Aorta (tissue), 5 donors: ENCODE results near the gene C20orf204. TPM values are rescaled to one million over a fixed set of nuclear protein-coding genes. Genes with fewer than 3 reads are reported as not detected.

Source experiments
- ATAC-seq: fragments of 200-7000 bp; cut with Tn5 transposase; one replicate; pipeline ENCODE4 v1.9.1; 2022; ENCODE audit warnings: moderate library complexity; ENCODE audit not compliant: low FRiP score
- DNase-seq, 2 donors: peaks; one replicate each; pipeline ENCODE4 v3.0.0-alpha.2; 2020
- H3K27ac ChIP-seq, 2 donors: one replicate each; pipeline ENCODE4 v1.5.1; 2013; ENCODE audit warnings: low read length in 2 of 2, mild to moderate bottlenecking in 2 of 2, moderate library complexity in 2 of 2, control low read depth in 1 of 2, inconsistent platforms in 1 of 2, low read depth in 1 of 2
- H3K27me3 ChIP-seq, 2 donors: one replicate each; pipeline ENCODE4 v1.6.1; 2013; ENCODE audit warnings: control low read depth in 1 of 2, low read length in 1 of 2, mild to moderate bottlenecking in 1 of 2, moderate library complexity in 1 of 2; ENCODE audit not compliant: insufficient read depth in 2 of 2, control insufficient read depth in 1 of 2
- H3K36me3 ChIP-seq, 2 donors: one replicate each; pipeline ENCODE4 v1.6.1; 2013; ENCODE audit warnings: control low read depth in 1 of 2, low read length in 1 of 2, mild to moderate bottlenecking in 1 of 2; ENCODE audit not compliant: insufficient read depth in 2 of 2, control insufficient read depth in 1 of 2
- H3K4me1 ChIP-seq, 2 donors: one replicate each; pipeline ENCODE4 v1.6.1; 2013; ENCODE audit warnings: low read length in 2 of 2, control low read depth in 1 of 2, mild to moderate bottlenecking in 1 of 2, moderate library complexity in 1 of 2; ENCODE audit not compliant: insufficient read depth in 2 of 2, control insufficient read depth in 1 of 2
- H3K4me3 ChIP-seq, 2 donors: one replicate each; pipeline ENCODE4 v1.5.1; 2013; ENCODE audit warnings: low read length in 2 of 2, control low read depth in 1 of 2, mild to moderate bottlenecking in 1 of 2
- H3K9me3 ChIP-seq: one replicate; pipeline ENCODE4 v1.6.1; 2013; ENCODE audit warnings: mild to moderate bottlenecking, low read length; ENCODE audit not compliant: control insufficient read depth
- WGBS, 2 donors: extraction: QIAGEN DNeasy Blood & Tissue Kit; methylation state at CpG; one replicate each; pipeline ENCODE4 v1.1.7; 2013; 5-methylcytosine and 5-hydroxymethylcytosine counted together
- intact Hi-C, 2 donors: fragments of 100-400 bp; cut with DNase I; formaldehyde crosslinking; loops; one replicate each; pipeline versions ENCODE4 v1.14.2 to v1.15.0; 2022
- polyA plus RNA-seq, 2 donors: library from polyadenylated mRNA; stranded (reverse); fragments of 200-250 nt; gene quantifications; one replicate each; pipeline ENCODE4 v1.2.3, GENCODE V29; 2013
- total RNA-seq, 2 donors: library from RNA; stranded (reverse); fragmentation: NEBNext Ultra II Directional; extraction: Animal tissue kit (Norgen Biotek cat#: 25700); gene quantifications; one replicate each; pipeline ENCODE4 v1.2.1, GENCODE V29; 2021
- donor health status: healthy with polysubstance abuse.
- donor health status: Bipolar disorder and iron deficiency.
- donor health status: DM: no; HTN: no; CAD: no.
- donor health status: DM: no; HTN: no; CAD: no.
- donor health status: DM: yes; HTN: yes; CAD: no.

The C20orf204 gene
- total and polyA plus RNA-seq, 4 donors, result 1.7 to 2.8 (median 2.1) TPM; not detected in 1

GRCh38 chr20:64071341-64072332, 35.7 kb downstream of the C20orf204 start:
- intact Hi-C loops, result no loop called here
- Histone ChIP-seq H3K27me3 (no peaks in the 10 kb centered on the region), H3K4me1 (no peaks in the 10 kb centered on the region), H3K27ac (no peak overlapping the region), H3K36me3 (no peaks in the 10 kb centered on the region), H3K9me3 (no peaks in the 10 kb centered on the region), H3K4me3 (no peak overlapping the region)
- no peak for DNase-seq
- no peak for ATAC-seq
- 87 to 89% methylated on average over 29 to 30 of the region's 30 CpGs for WGBS, 2 donors

GRCh38 chr20:64072498-64073063, 36.6 kb downstream of the C20orf204 start:
- H3K4me3 ChIP-seq, result no peak overlapping the region
- no peak for ATAC-seq
- no peaks in the 10 kb centered on the region for H3K36me3 ChIP-seq
- intact Hi-C loops, result no loop called here
- no peaks in the 10 kb centered on the region for H3K27me3 ChIP-seq
- no peaks in the 10 kb centered on the region for H3K4me1 ChIP-seq
- no peak for DNase-seq
- WGBS, 2 donors, result 79 to 82% methylated on average over 14 of the region's 14 CpGs
- H3K9me3 ChIP-seq, result no peaks in the 10 kb centered on the region
- H3K27ac ChIP-seq, result no peak overlapping the region

DNA sequence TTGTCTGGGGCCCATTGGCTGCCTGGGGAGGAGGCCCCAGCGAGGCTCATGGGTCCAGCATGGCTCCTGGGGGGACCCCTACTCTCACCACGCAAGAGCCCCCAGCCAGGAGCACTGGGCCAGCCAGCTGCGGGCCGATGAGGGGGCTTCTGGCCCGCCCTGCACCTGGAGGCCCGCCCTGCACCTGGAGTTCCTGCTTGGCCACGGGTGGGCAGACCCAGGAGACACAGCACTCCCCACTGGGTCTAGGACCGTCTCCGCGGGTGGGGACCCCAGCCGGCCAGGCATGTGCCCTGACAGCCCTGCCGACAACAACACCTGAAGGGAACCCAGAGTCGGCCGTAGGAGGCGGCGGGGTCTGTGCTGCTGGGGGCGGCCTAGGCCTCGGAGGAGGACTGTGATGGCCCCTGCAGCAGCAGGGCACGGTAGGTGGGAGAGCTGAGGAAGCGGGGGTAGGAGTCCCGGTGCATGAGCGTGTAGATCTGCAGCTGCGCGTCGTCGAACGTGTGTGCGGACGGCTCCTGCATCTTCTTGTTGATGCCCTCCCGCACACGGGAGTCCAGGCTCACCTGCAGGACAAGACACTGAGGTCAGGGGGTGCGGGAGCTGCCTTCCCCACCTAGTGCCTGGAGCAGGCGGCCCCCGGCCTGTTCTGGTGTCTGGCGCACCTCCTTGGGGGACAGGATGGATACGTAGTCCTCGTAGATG, 37.6 kb downstream of the C20orf204 start:
- intact Hi-C loops, result no loop called here
- H3K36me3 ChIP-seq, result no peaks in the 10 kb centered on the region
- ATAC-seq, result no peak

GRCh38 chr20:64074184-64074789, 38.3 kb downstream of the C20orf204 start:
- Histone ChIP-seq H3K9me3 (no peaks in the 10 kb centered on the region), H3K36me3 (no peaks in the 10 kb centered on the region)
- 89 to 90% methylated on average over 28 of the region's 28 CpGs for WGBS, 2 donors

More for the DNA sequence above, 37.6 kb downstream of the C20orf204 start:
- Histone ChIP-seq H3K4me1 (no peaks in the 10 kb centered on the region), H3K27ac (no peak overlapping the region), H3K4me3 (no peak overlapping the region), H3K9me3 (no peaks in the 10 kb centered on the region), H3K27me3 (no peaks in the 10 kb centered on the region)
- DNase-seq, result no peak
- 91 to 92% methylated on average over 35 to 37 of the region's 37 CpGs for WGBS, 2 donors

DNA sequence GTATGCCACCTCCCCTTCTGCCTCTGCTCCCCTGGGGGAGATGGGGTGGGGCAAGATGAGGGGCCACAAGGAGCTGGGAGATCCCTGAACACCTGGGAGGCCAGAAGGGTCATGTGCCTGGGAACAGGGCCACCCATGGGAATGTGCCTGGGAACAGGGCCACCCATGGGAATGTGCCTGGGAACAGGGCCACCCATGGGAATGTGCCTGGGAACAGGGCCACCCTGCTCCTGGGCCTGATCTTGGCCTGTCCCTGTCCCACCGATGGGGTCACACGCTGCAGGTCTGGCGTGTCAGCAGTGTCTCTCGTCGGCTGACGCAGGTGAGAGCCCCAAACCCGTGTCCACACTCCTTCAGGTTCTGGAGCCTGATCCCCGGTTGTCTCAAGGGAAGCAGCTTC, 39.0 kb downstream of the C20orf204 start:
- no peaks in the 10 kb centered on the region for H3K36me3 ChIP-seq
- H3K9me3 ChIP-seq, result no peaks in the 10 kb centered on the region
- DNase-seq (no peak), ATAC-seq (no peak)
- no peaks in the 10 kb centered on the region for H3K4me1 ChIP-seq
- H3K27ac ChIP-seq, result no peak overlapping the region
- no peaks in the 10 kb centered on the region for H3K27me3 ChIP-seq
- WGBS, 2 donors, result 50 to 75% methylated on average over 7 to 8 of the region's 8 CpGs
- intact Hi-C loops, result no loop called here
- no peak overlapping the region for H3K4me3 ChIP-seq

More at GRCh38 chr20:64074184-64074789, 38.3 kb downstream of the C20orf204 start:
- peak; percentile 1 for ATAC-seq
- intact Hi-C loops, result no loop called here
- H3K27ac ChIP-seq, result no peak overlapping the region
- no peaks in the 10 kb centered on the region for H3K27me3 ChIP-seq
- DNase-seq, result no peak
- H3K4me1 ChIP-seq, result no peaks in the 10 kb centered on the region
- H3K4me3 ChIP-seq, result no peak overlapping the region

GRCh38 chr20:64075556-64075955, 39.6 kb downstream of the C20orf204 start:
- no peaks in the 10 kb centered on the region for H3K27me3 ChIP-seq
- no peaks in the 10 kb centered on the region for H3K4me1 ChIP-seq
- H3K27ac ChIP-seq, result no peak overlapping the region
- ATAC-seq, result no peak
- H3K36me3 ChIP-seq, result no peaks in the 10 kb centered on the region
- H3K4me3 ChIP-seq, result no peak overlapping the region
- intact Hi-C loops, result no loop called here
- DNase-seq, result no peak
- H3K9me3 ChIP-seq, result no peaks in the 10 kb centered on the region
- WGBS, 2 donors, result 91 to 92% methylated on average over 12 of the region's 12 CpGs

DNA sequence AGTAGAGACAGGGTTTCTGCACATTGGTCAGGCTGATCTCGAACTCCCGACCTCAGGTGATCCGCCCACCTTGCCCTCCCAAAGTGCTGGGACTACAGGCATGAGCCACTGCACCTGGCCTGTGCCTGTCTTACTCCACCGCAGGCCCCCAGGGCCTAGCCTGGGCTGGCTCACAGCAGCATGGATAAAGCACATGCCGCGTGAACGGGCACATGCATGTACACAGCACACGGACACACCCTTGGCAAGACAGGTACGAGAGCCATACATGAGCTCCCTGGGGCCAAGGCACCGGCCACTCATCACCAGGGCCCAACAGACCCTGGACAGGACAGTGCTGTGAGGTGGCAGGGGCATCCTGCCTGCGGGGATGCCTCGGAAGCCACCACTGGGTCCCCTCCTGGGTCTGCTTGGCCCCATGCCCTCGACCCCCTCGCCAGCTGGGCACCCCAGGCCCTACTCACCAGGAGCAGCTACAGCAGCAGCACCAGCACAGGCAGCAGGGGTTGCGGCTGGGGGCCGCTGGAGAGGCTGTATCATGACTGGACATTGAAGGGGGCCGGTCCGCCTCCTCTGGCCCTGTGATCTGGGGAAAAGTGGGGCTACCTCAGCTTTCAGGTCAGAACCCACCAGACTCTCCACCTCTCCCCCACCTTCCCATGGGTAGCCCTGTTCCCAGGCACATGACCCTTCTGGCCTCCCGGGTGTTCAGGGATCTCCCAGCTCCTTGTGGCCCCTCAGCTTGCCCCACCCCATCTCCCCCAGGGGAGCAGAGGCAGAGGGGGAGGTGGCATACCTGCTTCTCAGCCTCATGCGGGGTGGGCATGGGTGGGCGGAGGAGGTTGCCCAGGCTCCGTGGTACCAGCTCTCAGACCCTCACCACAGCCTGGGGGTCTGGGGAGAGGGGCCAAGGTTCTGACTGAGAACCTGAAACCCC, 40.3 kb downstream of the C20orf204 start:
- H3K27ac ChIP-seq, result no peak overlapping the region
- no peaks in the 10 kb centered on the region for H3K36me3 ChIP-seq
- intact Hi-C loops, result no loop called here
- H3K4me1 ChIP-seq, result no peaks in the 10 kb centered on the region
- H3K4me3 ChIP-seq, result no peak overlapping the region
- no peaks in the 10 kb centered on the region for H3K27me3 ChIP-seq
- ATAC-seq (no peak), DNase-seq (no peak)
- no peaks in the 10 kb centered on the region for H3K9me3 ChIP-seq
- WGBS, 2 donors, result 94 to 95% methylated on average over 16 to 22 of the region's 22 CpGs

DNA sequence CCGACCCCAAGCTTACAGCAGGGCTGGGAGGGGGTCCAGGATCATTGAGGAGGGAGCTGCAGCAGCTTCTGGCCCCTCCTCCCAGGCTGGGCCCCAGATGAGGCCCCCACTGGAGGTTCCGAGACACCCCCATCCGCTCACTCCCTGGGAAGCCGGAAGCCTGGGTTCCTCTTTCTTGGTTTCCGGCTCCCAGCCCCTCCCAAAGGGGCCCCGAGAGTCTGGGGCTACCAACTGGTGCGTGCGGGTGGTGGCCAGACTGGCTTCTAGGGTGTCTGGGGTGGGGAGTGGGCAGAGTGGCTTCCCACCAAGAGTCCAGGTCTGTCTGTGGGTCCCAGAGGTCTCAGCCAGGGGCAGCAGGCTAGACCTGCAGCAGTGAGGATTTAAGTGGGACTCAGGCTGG, 41.1 kb downstream of the C20orf204 start:
- Histone ChIP-seq H3K4me3 (no peak overlapping the region), H3K4me1 (no peaks in the 10 kb centered on the region), H3K36me3 (no peaks in the 10 kb centered on the region), H3K27me3 (no peaks in the 10 kb centered on the region), H3K27ac (no peak overlapping the region), H3K9me3 (no peaks in the 10 kb centered on the region)
- intact Hi-C loops, result no loop called here
- DNase-seq (no peak), ATAC-seq (no peak)
- WGBS, 2 donors, result 91 to 93% methylated on average over 8 of the region's 8 CpGs
